ENCODE measurements around the gene GPC2.

GPC2 gene

GRCh38 chr7:100173806-100174495 is 3.2 kb downstream of the GPC2 start:
- no peak overlapping the region for H3K4me2 ChIP-seq (ENCODE audit: low read depth, low read length)
- peaks cover 80% of the 10 kb centered on the region for H3K27me3 ChIP-seq (replicated peaks; ENCODE audit: insufficient read depth, low read length)
- no peaks in the 10 kb centered on the region for H3K79me2 ChIP-seq (ENCODE audit: low read length)
- no peak overlapping the region for H3K27ac ChIP-seq (ENCODE audit: low read length)
- H4K20me1 ChIP-seq (ENCODE audit: insufficient read depth, low read length) = no peaks in the 10 kb centered on the region
- H3K36me3 ChIP-seq (replicated peaks; ENCODE audit: insufficient read depth, low read length) = no peaks in the 10 kb centered on the region
- H3K4me3 ChIP-seq (ENCODE audit: low read length) = no peak overlapping the region
- TF ChIP-seq EZH2 (optimal IDR thresholded peaks at IDR 0.05; ENCODE audit: low read depth, low read length) (no peak), CTCF (IDR thresholded peaks at IDR 0.05; ENCODE audit: low read length) (peak; percentile 13; the same call in 1 of the 2 replicates)
- H3F3A ChIP-seq (ENCODE audit: insufficient read depth, low read length) = no peaks in the 10 kb centered on the region
- peaks cover 5% of the 10 kb centered on the region; the same call in 1 of the 2 replicates for H3K4me1 ChIP-seq (ENCODE audit: low read length)
- no peak overlapping the region for H2AFZ ChIP-seq (ENCODE audit: low read length)
- no peak overlapping the region for H3K9ac ChIP-seq (ENCODE audit: low read length)
- DNase-seq = no peak
- no peaks in the 10 kb centered on the region for H3K9me2 ChIP-seq (replicated peaks; ENCODE audit: insufficient read depth, low read length)
- H3K9me3 ChIP-seq (replicated peaks; ENCODE audit: insufficient read depth, low read length) = no peaks in the 10 kb centered on the region

GRCh38 chr7:100171840-100172239 is 5.3 kb downstream of the GPC2 start:
- Histone ChIP-seq H3K9me2 (replicated peaks; ENCODE audit: insufficient read depth, low read length) (no peaks in the 10 kb centered on the region), H2AFZ (ENCODE audit: low read length) (no peak overlapping the region), H3K36me3 (replicated peaks; ENCODE audit: insufficient read depth, low read length) (no peaks in the 10 kb centered on the region), H3K4me3 (ENCODE audit: low read length) (peak overlapping the region; percentile 47; the same call in 1 of the 2 replicates), H3K9me3 (replicated peaks; ENCODE audit: insufficient read depth, low read length) (no peaks in the 10 kb centered on the region), H3F3A (ENCODE audit: insufficient read depth, low read length) (no peaks in the 10 kb centered on the region), H3K27me3 (replicated peaks; ENCODE audit: insufficient read depth, low read length) (peaks cover 88% of the 10 kb centered on the region), H3K9ac (ENCODE audit: low read length) (no peak overlapping the region), H3K79me2 (ENCODE audit: low read length) (no peaks in the 10 kb centered on the region), H4K20me1 (ENCODE audit: insufficient read depth, low read length) (no peaks in the 10 kb centered on the region), H3K27ac (ENCODE audit: low read length) (no peak overlapping the region), H3K4me1 (ENCODE audit: low read length) (no peaks in the 10 kb centered on the region; the same call in 1 of the 2 replicates), H3K4me2 (ENCODE audit: low read depth, low read length) (peak overlapping the region; percentile 81)
- TF ChIP-seq EZH2phosphoT487 (IDR thresholded peaks at IDR 0.05; ENCODE audit: low read length) = no peak
- TF ChIP-seq EZH2 (optimal IDR thresholded peaks at IDR 0.05; ENCODE audit: low read depth, low read length) = peak; percentile 54
- no peak for TF ChIP-seq CTCF (IDR thresholded peaks at IDR 0.05; ENCODE audit: low read length)
- no peak for DNase-seq

GRCh38 chr7:100171087-100171681 is 6.0 kb downstream of the GPC2 start:
- Histone ChIP-seq H3K9me2 (replicated peaks; ENCODE audit: insufficient read depth, low read length) (no peaks in the 10 kb centered on the region), H3K9ac (ENCODE audit: low read length) (no peak overlapping the region), H4K20me1 (ENCODE audit: insufficient read depth, low read length) (no peaks in the 10 kb centered on the region), H3K27ac (ENCODE audit: low read length) (no peak overlapping the region), H2AFZ (ENCODE audit: low read length) (no peak overlapping the region; the same call in 1 of the 2 replicates), H3K36me3 (replicated peaks; ENCODE audit: insufficient read depth, low read length) (no peaks in the 10 kb centered on the region), H3K4me3 (ENCODE audit: low read length) (peak overlapping the region; percentile 47; the same call in 1 of the 2 replicates), H3K9me3 (replicated peaks; ENCODE audit: insufficient read depth, low read length) (no peaks in the 10 kb centered on the region), H3K4me1 (ENCODE audit: low read length) (no peaks in the 10 kb centered on the region; the same call in 1 of the 2 replicates), H3F3A (ENCODE audit: insufficient read depth, low read length) (no peaks in the 10 kb centered on the region), H3K27me3 (replicated peaks; ENCODE audit: insufficient read depth, low read length) (peaks cover 88% of the 10 kb centered on the region), H3K4me2 (ENCODE audit: low read depth, low read length) (peak overlapping the region; percentile 81; the same call in 1 of the 2 replicates), H3K79me2 (ENCODE audit: low read length) (no peaks in the 10 kb centered on the region)
- no peak for DNase-seq
- TF ChIP-seq EZH2phosphoT487 (IDR thresholded peaks at IDR 0.05; ENCODE audit: low read length) (no peak), CTCF (IDR thresholded peaks at IDR 0.05; ENCODE audit: low read length) (no peak), EZH2 (optimal IDR thresholded peaks at IDR 0.05; ENCODE audit: low read depth, low read length) (no peak)
